HG03135 (cell line): ENCODE data around the gene SLCO2B1.
"Not testable (repeated sequence)": the region's sequence is repeated elsewhere in the genome, so short reads cannot be mapped to it uniquely, and the experiment has no call there.

ENCODE experiments used
- ATAC-seq: cut with Tn5 transposase; IDR thresholded peaks from one replicate; pipeline ENCODE4 v1.9.1; 2021; ENCODE audit warnings: mild to moderate bottlenecking, moderate library complexity; ENCODE audit not compliant: unreplicated experiment

The SLCO2B1 gene, protein sequence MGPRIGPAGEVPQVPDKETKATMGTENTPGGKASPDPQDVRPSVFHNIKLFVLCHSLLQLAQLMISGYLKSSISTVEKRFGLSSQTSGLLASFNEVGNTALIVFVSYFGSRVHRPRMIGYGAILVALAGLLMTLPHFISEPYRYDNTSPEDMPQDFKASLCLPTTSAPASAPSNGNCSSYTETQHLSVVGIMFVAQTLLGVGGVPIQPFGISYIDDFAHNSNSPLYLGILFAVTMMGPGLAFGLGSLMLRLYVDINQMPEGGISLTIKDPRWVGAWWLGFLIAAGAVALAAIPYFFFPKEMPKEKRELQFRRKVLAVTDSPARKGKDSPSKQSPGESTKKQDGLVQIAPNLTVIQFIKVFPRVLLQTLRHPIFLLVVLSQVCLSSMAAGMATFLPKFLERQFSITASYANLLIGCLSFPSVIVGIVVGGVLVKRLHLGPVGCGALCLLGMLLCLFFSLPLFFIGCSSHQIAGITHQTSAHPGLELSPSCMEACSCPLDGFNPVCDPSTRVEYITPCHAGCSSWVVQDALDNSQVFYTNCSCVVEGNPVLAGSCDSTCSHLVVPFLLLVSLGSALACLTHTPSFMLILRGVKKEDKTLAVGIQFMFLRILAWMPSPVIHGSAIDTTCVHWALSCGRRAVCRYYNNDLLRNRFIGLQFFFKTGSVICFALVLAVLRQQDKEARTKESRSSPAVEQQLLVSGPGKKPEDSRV

DNA sequence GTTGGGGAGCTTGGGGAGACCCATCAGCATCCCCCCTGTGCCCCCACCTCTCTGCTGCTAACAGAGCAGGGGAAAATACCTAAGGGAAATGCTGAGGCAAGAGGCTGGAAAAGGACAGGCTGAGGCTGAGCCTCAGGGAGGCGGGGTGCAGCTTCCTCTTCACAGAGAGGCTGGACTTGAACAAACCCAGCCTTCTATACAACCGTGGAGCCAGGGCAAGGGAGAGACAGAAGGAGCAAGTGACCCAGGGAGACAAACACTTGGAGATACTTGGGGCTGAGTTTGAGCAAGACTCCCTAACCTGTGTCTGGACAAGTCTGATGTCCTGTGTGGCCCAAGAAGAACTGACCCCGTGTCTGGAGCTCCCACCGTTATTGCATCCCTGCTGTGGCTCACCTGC lies at the start of gene SLCO2B1:
SLCO2B1 (plus strand) TSS at position 229 of the 400 bp plus-strand sequence. CDS start 275 bp downstream, outside the sequence.
- no peak for ATAC-seq

DNA sequence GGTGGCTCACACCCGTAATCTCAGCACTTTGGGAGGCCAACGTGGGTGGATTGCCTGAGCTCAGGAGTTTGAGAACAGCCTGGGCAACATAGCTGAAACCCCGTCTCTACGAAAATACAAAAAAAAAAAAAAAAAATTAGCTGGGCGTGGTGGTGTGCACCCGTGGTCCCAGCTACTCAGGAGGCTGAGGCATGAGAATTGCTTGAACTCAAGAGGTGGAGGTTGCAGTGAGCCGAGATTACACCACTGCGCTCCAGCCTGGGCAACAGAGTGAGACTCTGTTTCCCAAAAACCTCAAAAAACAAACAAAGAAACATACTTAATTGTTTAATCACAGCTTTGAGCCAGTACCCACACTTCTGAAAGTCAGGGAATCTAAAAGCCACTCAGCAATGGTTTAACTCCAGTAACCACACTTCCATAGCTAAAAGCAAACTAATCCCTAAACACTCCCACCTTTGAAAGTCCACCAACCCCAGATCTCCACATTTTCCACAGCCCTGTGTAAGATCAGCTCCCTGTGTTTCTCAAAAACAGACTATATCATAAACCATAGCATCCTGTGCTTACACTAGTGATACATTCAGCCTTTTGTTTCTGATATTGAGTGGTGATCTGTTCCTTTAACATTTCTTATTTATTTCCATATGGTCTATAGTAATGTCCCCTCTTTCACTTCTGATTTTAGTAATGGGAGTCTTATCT lies 49.3 kb upstream of the SLCO2B1 start:
- no peak for ATAC-seq

DNA sequence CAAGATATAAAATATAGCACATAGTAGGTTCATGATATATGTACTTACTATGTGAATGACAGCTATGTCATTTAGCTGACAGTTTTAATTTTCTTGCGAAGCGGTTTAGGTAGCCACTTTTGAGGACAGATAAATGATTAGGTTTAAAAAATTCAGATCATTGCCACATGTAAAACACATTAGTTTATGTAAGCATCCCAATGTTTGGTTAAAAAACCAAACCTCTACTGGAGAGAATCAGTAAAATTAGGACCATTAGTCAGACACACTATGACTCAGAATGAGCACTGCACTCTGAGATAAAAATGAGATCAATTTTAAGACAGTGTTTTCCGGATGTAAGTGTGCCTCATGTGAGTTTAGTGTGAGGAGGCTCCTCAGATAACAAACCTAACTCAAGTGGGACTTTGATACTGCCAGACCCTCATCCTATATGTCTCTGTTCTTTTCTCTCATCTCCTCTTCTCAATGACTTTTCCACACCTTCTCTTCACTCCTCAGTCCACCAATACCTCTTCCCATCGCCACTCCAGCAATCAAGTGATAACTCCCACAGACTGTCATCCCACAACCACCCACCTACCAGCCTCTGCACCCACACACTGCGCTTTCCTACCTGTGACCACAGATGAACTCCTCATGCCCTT lies 47.4 kb upstream of the SLCO2B1 start:
- no peak for ATAC-seq

DNA sequence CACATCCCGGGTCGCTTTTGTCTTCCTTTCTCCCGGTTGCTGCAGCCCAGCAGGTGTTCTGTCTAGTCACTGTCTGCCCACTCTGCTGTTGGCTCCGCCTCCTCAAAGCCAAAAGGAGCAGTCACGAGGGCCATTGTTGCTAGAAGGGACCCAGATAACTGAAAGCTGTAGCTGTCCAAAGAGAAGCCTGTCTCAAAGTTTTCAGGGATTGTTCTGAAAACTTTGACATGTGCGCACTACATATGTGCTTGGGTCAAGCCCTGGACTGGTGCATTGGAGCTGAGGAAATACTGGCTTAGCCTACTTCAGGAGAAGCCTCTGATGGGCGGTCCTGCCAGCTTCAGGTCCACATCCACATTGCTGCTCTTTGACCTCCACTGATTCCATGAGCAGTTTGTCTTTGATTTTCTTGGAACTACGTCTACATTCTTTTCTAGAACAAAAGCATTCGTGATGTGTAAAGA lies 45.4 kb upstream of the SLCO2B1 start:
- ATAC-seq, result no peak

DNA sequence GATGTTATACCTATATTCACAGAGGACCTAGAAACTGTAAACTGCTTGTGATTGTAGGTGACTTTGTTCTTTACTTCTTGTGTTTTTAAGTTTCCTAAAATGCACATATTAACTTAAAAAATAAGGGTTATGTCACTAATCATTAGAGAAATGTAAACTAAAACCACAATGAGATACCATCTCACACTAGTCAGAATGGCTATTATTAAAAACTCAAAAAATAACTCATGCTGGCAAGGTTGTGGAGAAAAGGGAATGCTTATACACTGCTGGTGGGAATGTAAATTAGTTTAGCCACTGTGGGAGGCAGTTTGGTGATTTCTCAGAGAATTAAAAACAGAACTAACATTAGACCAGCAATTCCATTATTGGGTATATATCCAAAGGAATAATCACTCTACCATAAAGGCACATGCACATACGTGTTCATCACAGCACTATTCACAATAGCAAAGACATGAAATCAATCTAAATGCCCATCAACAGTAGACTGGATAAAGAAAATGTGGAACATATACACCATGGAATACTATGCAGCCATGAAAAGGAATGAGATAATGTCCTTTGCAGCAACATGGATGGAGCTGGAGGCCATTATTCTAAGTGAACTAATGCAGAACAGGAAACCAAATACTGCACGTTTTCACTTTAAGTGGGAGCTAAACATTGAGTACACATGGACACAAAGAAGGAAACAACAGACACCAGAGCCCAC lies 44.8 kb upstream of the SLCO2B1 start:
- ATAC-seq, result not testable (repeated sequence)

DNA sequence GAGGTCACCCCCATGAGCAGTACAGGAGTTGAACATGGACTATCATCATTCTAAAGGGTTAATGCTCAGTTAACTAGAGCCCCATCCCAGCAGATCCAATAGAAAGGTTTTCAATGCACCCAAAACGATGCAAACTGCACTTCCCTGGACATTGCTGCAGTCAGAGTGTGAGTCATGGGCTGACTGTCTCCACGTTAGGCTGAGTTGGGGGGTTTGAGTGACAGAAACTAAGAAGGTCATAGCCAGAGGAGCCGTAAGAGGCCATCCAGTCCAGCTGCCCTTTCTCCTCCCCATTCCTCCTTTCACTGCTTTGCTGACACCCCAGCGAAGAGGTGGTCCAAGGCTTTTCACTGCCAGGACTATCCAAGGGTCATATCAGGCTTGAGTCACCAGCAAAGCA lies 43.7 kb upstream of the SLCO2B1 start:
- ATAC-seq, result no peak

DNA sequence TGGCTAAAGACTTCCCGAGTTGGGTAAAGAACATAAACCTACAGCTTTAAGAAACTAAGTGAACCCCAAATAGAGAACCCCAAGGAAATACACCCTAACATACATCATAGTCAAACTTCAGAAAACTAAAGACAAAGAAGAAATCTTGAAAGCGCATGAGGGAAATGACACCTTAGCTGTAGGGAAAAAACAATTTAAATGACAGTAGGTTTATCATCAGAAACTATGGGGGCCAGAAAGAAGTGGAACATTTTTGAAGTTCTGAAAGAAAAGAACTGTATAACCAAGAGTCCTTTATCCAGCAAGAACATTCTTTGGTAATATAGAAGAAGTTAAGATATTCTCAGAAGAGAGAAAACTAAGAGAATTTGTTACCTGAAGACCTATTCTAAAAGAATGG lies 38.7 kb upstream of the SLCO2B1 start:
- ATAC-seq, result no peak

DNA sequence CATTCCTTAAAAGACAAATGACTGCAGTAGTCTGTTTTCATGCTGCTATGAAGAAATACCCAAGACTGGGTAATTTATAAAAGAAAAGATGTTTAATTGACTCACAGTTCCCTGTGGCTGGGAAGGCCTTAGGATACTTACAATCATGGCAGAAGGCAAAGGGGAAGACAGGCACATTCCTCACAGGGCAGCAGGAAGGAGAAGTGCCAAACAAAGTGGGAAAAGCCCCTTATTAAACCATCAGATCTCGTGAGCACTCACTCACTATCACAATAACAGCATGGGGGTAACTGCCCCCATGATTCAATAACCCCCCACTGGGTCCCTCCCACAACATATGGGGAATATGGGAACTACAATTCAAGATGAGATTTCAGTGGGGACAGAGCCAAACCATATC lies 37.9 kb upstream of the SLCO2B1 start:
- ATAC-seq, result no peak

DNA sequence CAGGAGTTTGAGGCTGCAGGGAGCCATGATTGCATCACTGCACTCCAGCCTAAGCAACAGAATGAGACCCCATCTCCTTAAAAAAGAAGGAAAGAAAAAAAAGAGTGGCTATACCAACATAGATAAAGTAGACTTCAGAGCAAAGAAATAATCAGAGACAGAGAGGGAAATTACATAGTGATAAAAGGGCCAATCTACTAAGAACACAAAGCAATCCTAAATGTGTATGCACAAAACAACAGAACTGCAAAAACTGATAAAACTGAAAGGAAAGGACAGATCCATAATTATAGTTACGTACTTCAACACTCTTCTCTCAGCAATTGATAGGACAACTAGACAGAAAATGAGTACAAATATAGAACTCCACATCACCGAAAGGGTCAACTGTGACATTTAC lies 36.4 kb upstream of the SLCO2B1 start:
- ATAC-seq, result no peak

DNA sequence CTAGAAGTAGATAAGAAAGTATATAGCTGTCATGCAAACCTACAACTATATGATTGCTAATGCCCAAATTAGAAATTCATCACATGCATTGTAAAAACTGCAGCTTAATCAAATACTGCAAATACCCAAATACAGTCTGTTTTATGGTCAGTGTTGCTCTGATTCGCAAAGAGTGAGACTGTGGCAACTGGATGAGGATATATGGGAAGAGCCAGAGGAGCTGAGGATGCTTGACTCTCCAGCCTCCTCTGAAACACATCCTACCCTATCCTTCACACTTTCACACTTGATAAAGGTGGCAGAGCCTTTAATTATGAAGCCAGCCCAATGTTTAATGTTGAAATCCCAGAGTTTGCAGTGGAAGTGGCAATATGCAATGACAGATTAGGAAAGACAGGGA lies 32.3 kb upstream of the SLCO2B1 start:
- ATAC-seq, result no peak

DNA sequence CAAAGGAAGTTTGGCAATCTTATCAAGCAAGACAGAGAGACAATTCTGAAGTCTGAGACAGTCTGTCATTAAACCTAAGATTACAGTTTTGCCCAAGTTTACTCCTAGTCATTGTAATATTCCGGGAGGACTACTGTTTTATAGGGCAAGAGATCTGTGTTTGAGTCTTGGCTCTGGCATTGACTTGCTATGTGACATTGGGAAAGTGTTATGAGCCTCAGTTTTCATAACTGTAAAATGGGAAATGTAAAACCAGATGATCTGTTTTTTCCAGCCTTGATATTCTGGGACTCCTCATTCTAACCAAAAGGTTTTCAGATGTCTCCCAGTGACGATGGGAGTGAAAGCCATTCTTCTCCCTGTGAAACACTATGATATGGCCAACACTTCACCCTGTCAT lies 24.3 kb upstream of the SLCO2B1 start:
- ATAC-seq, result no peak

DNA sequence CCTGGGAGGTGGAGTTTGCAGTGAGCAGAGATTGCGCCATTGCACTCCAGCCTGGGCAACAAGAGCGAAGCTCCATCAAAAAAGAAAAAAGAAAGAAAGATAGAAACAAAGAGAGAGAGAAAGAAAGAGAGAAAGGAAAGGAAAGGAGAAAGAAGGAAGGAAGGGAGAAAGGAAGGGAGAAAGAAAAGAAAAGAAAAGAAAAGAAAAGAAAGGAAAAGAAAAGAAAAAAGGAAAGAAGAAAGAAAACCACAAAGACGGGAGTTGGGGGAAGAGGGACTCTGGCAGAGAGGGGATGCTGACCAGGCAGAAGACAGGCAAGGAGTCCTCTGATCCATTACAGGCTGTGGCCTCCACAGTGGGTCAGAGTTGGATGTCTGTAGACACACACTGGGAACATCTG lies 18.8 kb upstream of the SLCO2B1 start:
- no peak for ATAC-seq

DNA sequence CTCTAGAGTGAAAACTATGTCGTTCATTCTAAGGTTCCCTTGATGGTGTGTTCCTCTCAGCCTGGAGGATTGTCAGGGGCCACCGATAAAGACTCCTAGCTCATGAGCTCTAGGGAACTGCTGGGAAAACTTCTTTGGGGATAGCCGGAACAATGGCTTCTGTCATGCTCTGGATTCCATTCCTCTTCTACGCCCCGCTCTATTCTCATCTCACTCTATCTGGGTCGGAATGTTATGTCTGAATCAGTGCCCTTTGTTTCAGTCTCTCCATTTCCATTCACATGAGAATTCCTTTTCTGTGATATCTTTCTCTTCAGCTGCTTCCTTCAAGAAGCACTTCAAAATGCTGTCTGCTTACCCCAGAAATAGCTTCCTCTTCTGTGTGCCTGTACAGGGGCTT lies 16.9 kb upstream of the SLCO2B1 start:
- ATAC-seq, result no peak

DNA sequence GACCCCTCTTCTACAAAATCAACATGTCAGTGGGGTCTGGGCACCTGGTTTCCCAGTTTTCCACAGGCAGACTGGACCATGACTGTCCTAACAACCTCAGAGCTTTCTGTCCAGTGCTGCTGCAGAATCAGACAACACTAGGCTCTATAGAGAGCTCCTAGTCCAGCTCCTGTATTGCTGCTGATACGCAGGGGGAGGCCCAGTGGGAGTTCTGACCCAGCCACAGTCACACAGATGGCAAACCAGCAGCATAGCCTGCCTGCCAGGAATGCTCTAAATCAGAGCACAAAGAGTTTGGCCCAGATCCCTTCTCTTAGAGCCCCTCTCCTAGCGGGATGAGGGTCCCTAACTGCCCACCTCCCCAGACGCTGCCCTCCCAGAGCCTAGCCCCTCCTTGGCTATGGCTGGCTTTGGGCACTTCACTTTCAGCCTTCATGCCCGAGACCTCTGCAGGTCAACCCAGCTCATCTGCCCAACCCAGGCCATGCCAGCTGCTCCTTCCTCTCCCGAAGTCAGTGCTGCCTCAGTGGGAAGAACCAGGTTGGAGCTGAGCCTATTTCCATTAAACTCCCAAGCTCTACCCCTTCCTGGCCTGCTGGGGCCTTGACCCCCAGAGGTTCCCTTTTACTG lies 15.8 kb upstream of the SLCO2B1 start:
- ATAC-seq, result no peak

DNA sequence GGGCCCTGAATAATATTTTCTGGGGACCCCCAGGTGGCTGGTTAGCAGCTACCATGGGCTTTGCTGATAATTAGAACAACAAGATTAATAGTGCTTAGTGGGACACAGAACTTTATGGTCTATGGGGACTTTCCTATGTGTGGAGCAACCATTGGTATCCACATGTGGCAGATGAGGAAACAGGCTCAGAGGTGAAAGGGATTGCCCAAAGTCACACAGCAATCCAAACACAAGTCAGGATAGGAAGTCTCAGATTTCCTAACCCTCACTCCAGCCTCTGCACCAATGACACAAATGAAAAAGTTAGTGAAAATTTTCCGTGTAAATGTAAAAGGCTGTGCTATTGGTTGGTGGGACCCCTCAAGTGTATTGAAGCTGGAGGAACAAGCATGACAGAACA lies 15.3 kb upstream of the SLCO2B1 start:
- ATAC-seq, result no peak

DNA sequence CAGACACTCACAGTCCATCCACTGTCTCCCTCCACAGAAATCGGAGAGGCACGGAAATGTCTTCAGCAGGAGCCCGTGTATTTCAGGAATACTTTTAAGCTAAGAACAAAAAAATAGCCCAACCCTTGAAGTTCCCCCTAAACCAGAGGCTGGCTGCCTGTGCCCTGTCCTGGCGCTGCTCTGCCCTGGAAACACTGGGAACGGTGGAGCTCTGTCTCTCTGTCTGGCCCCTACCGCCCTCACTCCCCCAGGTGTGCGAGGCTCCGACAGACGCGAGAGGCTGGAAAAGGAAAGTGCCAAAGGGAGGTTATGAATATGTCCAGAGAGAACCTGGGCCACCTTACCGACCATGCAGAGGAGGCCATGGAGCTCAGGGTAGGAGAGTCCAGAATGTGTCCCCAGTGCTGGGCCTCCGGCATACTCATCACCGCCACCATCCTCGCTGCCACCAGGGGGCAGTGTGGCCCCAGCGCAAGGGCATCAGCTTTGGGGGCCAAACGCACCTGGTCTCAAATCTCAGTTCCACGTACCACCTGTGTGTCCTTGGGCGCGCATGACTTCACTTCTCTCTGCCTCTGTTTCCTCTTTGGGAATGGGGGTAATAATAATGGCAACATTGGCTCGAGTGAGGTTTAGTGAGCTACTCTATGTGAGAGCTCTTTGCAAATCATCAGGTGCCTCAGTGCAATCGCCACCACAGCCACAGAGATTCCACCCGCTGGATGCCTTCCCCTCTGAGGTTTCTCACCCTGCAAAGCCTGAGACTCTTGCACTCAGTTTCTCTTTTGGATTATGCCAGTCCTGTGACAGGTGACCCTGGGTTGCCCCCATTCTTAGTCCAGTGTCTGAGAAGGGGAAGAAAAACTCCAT lies 10.4 kb upstream of the SLCO2B1 start:
- ATAC-seq, result no peak

DNA sequence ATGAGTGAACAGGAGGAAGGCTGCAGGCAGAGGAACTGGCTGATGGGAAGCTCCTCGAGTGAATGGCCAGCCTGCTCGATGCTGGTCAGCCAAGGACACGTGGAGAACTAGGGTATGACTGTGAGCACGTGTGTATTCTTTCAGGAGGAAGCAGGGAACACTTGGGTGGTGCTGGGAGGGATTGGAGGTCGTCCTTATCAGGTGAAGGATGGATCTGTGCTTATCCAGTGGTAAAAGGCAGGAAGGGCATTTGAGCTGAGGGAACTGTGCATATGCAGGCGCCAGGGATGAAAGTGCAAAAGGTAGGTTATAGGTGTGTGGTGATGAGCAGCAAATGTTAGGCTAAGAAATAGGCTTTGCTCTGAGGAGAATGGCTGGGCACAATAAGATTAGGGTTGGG lies 9.7 kb upstream of the SLCO2B1 start:
- ATAC-seq, result no peak

DNA sequence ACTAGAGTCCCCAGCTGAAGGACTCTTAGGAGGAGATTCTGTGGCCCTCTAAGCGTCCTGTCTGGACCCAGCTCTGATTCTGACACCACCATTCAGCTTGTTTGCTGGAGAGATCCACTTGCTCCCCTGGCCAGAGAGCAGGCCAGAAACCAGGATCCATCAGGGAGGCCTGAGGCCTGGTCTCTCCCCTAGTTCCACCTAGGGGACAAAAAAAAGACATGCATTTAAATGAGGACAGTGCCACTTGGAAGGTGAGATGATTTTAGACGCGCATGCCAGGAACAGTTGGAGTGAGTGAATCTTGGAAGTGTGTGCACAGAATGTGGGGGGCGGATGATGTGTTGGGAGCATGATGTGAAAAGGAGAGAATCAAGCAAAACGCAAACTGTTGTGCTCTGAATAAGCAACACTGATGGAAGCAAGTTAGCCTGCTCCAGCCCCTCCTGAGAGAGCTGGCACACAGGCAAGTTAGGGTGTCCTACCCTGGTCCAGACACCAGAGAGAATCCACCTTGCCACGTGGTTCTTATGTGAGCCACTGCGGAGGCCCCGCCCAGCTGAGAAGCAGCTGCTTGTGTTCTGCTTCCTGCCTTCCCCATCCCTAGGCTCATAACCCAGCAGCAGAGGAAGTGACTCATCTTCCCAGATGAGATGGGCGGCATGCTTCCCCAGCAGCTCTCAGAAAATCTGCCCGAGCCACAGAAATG lies 8.0 kb upstream of the SLCO2B1 start:
- ATAC-seq, result no peak

DNA sequence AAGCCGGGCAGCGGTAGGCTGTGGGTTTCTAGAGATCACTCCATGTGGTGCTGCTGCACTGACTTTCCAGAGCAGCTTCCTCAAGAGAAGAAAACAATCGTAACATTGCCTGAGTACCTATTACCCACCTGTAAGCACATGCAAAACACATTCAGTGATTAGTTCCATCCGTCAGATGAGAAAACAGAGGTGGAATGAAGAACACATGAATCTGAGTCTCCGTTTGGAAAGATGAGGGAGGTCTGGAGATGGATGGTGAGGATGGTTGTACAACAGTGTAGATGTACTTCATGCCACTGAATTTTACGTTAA lies 7.5 kb upstream of the SLCO2B1 start:
- no peak for ATAC-seq
